NCI-H345 treated with DMSO at 0.1 percent for 48 hours (cell line): Measurements from ENCODE around the gene CCDC146.
"Not testable (repeated sequence)": the region's sequence is repeated elsewhere in the genome, so short reads cannot be mapped to it uniquely, and the experiment has no call there.

Source experiments
- DNase-seq: peaks from one replicate; lab custom pipeline; 2025; ENCODE audit not compliant: unreplicated experiment; lab: John Stamatoyannopoulos, UW

The CCDC146 gene

DNA sequence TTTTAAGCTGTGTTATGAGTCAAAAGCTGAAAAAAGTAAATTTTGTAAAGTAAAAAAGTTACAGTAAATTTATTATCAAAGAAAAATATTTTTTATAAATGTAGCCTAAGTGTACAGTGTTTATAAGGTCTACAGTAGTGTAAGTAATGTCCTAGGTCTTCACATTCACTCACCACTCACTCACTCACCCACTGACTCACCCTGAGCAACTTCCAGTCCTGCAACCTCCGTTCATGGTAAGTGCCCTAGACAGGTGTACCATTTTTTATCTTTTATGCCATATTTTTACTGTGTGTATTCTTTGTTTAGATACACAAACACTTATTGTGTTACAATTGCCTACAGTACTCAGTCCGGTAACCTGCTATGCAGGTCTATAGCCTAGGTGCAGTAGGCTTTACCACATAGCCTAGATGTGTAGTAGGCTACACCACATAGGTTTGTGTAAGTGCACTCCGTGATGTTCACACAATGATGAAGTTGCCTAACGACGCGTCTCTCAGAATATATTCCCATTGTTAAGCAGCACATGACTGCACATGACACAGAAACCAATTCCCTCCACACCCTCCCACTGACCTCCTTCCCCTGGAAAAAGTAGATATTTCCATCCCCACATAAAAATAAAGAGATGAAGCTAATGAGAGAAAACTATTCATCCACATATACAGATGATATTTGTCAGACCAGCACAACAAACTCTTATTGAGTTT, 122.0 kb downstream of the CCDC146 start:
- no peak for DNase-seq

GRCh38 chr7:77245015-77245755, 122.8 kb downstream of the CCDC146 start:
- DNase-seq, result no peak

DNA sequence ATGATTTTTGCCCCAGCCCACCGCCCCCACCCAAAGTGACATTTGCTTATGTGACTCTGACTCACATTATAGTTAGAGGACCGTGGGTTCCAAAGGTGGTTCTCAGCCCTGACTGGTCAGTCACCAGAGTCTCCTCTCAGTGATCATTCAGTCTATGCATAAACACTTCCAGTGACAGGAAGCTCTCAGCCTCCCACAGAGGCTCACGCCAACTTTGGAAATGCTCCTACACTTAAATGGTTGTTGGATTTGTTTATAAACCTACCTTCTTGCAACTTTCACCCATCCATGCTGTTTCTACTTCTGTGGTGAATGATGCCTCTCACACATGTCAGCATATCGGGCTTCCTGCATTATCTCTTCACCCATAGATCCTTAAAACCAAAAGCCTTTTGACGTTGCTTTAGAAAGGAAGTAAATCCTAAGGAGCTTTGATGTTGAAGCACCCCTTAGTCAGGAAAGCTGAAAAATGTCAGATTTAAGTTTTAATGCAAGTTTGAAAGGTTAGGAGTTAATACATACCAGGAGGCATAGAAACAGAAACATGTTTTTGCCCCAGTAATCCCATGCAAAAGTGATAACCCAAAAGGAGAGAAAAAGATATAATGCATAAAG, 123.7 kb downstream of the CCDC146 start:
- DNase-seq, result no peak

- DNase-seq, result peak; percentile 58
These were observed 124.9 kb downstream of the CCDC146 start for GRCh38 chr7:77247206-77247850.

DNA sequence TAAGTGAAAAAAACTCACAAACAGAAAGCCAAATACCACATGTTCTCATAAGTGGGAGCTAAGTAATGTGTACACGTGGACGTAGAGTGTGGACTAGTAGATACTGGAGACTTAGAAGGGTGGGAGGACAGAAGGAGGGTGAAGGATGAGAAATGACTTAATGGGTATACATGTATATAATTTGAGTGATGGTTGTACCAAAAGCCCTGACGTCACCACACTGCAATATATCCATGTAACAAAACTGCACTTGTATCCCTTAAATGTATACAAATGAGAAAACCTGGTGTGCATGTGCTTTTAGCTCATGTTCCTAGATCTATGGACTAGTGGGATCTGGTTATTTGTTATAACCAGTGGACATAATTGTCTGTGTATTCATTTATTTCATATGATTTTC, 125.7 kb downstream of the CCDC146 start:
- DNase-seq, result no peak

DNA sequence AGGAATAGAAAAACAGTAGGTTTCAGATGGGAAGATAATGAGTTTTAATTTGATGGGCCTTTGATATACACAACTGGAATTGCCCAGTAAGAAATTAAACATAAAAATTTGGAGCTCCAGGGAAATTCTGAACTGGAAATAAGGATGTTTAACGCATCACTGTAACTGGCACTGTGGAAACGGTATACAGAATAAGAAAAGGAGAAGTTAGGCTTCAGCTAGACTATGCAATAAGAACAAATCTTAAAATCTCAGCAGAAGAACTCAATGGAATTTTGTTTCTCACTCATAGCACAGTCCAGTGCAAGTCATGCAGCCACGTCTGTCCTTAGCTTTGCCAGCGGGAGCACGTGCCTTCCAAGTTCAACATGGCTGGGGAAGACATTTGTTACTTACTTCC, 130.1 kb downstream of the CCDC146 start:
- no peak for DNase-seq

GRCh38 chr7:77253151-77253550, 130.7 kb downstream of the CCDC146 start:
- no peak for DNase-seq

- no peak for DNase-seq
These were observed 132.0 kb downstream of the CCDC146 start for GRCh38 chr7:77254429-77254828.

- no peak for DNase-seq
These were observed 132.5 kb downstream of the CCDC146 start for GRCh38 chr7:77254915-77255314.

- no peak for DNase-seq
These were observed 135.6 kb downstream of the CCDC146 start for GRCh38 chr7:77258014-77258413.

- DNase-seq, result no peak
These were observed 136.2 kb downstream of the CCDC146 start for GRCh38 chr7:77258593-77258992.

GRCh38 chr7:77262316-77262715, 139.9 kb downstream of the CCDC146 start:
- no peak for DNase-seq

DNA sequence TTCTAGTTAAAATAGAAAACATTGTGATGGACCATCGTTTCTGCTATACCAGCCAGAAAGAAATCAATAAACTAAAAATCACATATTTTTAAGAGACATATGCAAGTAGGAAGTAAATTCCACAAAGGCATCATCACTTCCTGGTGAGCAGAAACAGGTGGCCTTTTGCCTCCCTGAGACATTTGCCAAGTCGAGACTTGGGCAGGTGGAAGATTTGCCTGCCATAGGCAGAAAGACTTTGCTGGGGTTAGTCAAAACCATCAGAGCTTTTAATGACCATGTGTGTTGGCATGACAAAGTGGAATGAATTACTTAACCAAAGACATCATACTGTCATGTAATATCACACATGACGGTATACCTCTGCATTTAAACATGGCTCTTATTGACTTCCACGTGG, 143.3 kb downstream of the CCDC146 start:
- no peak for DNase-seq

DNA sequence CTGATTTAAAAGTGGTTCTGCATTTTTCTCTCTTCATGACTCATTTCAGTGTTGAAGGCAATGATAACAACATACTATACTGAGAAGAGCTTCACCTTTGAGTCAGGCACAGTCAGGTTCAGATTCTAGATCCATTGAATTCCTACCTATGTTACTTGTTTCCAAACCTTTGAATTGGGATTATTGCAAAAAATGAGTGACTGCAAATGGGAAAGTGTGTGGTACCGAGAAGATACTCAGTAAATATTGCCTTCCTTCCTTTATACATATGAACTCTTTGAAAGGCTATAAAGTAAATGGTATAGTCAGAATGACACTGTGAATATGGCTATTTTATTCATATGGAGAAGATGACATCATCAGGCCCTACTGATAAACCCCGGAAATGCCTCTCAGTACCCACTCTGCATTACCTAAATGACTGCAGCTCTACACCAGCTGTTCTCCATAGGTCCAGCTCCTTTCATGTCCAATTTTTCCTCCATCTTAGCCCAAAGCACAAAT, 143.9 kb downstream of the CCDC146 start:
- no peak for DNase-seq

GRCh38 chr7:77269360-77270093, 147.1 kb downstream of the CCDC146 start:
- no peak for DNase-seq

- no peak for DNase-seq
These were observed 147.7 kb downstream of the CCDC146 start for GRCh38 chr7:77270094-77270480.

DNA sequence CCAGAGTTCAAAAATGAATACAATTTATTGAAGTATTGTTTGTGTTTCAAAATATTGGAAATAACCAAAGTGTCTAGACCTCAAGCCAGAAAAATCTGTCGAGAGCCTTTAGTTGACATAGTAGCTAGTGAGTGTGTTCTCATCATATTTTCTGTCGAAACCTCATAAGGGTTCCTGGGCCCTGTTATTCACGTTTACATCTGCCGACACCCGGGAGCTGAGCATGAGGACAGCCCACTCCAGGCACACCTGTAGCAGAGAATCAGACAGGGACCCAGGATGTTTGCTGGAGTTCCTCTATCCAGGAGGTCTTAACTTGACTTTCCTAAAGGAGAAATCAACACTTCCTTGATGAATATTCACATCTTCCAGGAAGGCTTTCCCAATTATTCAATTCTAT, 149.4 kb downstream of the CCDC146 start:
- no peak for DNase-seq

DNA sequence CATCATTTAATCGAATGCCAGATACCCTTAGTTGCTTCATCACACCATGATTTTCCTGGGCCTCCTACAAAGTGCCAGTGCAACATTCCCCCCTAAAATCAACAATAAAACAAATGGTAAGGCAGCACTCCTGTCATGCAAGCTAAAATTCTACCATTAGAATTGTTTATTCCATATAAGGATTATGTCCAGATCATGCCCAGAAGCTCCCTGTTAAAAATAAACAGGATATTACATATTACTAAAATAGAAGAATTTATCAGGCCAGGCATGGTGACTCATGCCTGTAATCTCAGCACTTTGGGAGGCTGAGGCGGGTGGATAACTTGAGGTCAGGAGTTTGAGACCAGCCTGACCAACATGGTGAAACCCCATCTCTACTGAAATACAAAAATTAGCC, 153.2 kb downstream of the CCDC146 start:
- DNase-seq, result not testable (repeated sequence)

- no peak for DNase-seq
These were observed 153.7 kb downstream of the CCDC146 start for GRCh38 chr7:77276120-77276519.

- DNase-seq, result no peak
These were observed 159.5 kb downstream of the CCDC146 start for GRCh38 chr7:77281780-77282478.
